NCI-H187 treated with DMSO at 0.1 percent for 48 hours (cell line): ENCODE results near the gene MTOR.
A peak's percentile ranks its signal among the peaks of the same experiment; 100 is the strongest.
"Not testable (repeated sequence)": the region's sequence is repeated elsewhere in the genome, so short reads cannot be mapped to it uniquely, and the experiment has no call there.

Experiments
- DNase-seq: peaks from one replicate; lab custom pipeline; 2025; lab: John Stamatoyannopoulos, UW

The MTOR gene

GRCh38 chr1:11262171-11263049 lies at the start of gene MTOR:
MTOR (minus strand) TSS chr1:11262551; CDS start chr1:11259409, 3,142 bp downstream.
- peak; percentile 98 for DNase-seq

GRCh38 chr1:11309385-11309784 lies 47.0 kb upstream of the MTOR start:
- DNase-seq: no peak

DNA sequence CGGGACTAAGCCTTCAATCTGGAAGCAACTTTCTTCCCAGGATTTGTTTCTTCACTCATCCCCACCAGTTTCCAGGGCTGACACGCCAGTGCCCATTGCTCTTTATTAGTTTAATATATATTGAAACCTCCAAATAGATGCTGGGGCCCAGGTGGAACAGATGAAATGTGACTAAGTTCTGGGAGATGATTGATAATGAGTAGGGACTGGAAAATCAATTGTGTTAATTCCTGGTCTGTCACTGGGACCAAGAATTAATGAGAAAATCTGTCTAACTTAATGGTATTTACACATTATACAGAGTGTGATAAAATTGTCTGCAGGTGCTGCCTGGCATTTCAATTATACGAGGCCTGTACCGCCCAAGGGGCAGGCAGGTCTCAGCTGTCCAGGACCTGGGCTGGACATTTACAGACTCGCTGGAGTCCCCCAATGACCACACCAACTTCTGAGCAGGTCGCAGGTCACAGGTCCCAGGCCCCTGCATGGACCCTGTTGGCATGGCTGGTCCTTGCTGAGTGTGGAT lies 46.4 kb upstream of the MTOR start:
- DNase-seq: no peak

GRCh38 chr1:11307852-11308251 lies 45.5 kb upstream of the MTOR start:
- no peak for DNase-seq

- DNase-seq: not testable (repeated sequence)
These were observed 43.2 kb upstream of the MTOR start for GRCh38 chr1:11305516-11305915.

GRCh38 chr1:11302366-11302765 lies 40.0 kb upstream of the MTOR start:
- DNase-seq: no peak

- DNase-seq: no peak
These were observed 39.2 kb upstream of the MTOR start for GRCh38 chr1:11301601-11302000.

GRCh38 chr1:11299225-11299574 lies 36.8 kb upstream of the MTOR start:
- DNase-seq: no peak

DNA sequence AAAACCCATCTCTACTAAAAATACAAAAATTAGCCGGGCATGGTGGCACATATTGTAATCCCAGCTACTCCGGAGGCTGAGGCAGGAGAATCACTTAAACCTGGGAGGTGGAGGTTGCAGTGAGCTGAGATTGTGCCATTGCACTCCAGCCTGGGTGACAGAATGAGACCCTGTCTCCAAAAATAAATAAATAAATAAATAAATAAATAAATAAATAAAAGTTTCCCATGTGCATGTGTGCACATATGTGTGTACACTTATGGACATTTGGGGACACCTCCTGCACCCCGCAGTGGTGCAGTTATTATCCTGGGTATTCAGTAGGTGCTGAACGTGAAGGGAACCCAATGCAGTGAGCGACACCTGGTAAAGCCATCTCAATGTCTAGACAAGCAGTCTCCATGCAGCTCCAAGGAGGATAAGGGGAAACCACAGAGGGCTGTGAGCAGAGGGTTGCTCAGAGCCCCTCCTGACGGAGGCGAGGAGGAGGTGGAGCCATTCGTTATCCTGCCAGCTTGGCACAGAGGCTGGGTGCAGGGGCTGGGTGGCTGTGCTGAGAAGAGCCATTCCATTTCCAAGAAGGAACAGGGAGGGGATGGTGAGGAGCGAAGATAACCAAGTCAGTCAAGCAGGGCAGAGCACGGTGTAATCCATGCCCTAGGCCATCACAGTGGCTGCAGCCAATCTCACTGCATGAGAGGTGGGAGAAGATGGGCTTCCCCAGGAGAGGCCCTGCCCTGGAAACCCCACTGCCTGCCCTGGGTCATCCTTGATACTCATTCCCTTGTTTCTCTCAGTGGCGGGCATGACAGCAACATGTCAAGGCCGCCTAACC lies 36.3 kb upstream of the MTOR start:
- no peak for DNase-seq

GRCh38 chr1:11297774-11298173 lies 35.4 kb upstream of the MTOR start:
- DNase-seq: not testable (repeated sequence)

DNA sequence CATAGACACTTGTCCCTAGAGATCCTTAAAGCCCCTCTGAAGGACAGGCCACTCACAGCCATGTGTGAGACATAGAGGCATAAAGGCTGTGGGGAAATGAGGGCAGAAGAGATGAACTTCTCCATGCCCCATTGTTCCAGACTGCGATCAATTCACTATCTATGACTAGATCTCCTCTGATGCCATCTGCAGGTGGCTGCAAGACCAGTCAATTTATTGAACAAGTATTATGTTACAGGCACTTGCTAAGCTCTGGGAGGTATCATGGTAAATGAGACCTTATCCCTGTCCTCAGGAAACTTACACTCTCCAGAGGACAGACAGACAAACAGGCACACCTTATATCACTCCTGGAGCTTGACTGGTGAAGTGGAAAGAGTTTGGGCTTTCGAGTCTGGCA lies 33.6 kb upstream of the MTOR start:
- no peak for DNase-seq

DNA sequence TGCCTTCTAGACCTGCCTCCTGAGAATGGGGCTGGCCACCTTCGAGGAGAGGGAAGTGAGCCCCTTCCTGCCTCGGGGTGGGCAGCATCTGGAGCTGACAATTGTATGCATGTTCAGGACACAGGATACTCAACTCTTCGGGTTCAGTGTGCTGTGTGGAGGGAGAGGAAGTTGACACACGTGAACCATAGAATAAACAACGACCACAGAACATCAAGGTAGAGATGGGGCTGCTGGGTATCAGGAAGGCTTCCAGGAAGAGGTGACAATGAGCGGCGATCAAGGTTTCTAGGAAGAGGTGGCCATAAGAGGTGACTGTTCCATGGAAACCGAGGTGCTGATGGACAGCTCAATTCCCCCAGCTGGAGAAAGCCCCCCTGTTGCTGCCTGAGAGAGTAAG lies 32.6 kb upstream of the MTOR start:
- DNase-seq: no peak

GRCh38 chr1:11293856-11294255 lies 31.5 kb upstream of the MTOR start:
- DNase-seq: no peak

DNA sequence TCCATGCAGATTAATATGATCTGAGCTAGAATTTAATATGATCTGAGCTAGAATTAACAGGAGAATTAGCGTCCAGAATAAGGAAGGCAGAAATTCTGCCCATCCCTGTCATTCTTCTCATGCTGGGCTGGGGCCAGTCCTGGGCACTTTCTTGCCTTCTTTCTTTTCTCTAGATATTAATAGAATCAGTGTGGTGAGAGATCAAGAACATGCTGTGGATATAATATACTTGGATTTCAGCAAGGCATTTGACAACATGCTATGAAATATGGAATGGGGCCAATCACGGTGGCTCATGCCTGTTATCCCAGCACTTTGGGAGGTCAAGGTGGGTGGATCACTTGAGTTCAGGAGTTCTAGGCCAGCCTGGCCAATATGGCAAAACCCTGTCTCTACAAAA lies 28.7 kb upstream of the MTOR start:
- DNase-seq: no peak

GRCh38 chr1:11289064-11289463 lies 26.7 kb upstream of the MTOR start:
- no peak for DNase-seq

DNA sequence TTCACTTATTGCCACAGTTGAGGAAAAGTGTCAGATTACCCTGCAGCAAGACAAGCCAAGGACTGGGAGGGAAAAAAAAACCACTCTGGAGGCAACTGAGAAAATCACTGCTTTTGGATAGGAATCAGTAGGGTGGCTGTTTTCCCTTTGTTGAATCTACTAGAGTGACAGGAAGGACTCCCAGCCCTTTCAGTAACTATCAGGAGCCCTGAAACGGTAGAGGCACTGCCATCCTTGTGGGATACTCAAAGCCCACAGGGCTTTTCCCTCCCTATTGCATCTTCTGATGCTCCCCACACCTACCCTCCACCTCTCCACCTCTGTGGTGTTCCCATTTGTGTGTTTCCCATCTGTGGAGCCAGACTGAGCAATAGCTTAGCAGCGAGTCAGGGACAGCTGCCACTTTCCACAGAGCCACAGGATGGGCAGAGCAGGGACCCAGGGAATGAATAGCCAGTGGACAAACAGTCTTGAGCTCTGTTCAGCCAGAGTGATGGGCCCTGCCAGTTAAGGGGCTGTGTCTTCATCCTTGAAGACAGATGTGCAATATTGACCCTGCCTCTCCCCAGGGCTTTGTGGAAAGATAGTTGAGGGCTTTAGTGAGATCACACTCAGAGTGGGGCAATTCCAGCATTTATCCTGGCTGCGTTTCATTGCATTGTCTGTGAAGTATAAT lies 24.5 kb upstream of the MTOR start:
- no peak for DNase-seq

- DNase-seq: no peak
These were observed 23.8 kb upstream of the MTOR start for GRCh38 chr1:11285883-11286734.

DNA sequence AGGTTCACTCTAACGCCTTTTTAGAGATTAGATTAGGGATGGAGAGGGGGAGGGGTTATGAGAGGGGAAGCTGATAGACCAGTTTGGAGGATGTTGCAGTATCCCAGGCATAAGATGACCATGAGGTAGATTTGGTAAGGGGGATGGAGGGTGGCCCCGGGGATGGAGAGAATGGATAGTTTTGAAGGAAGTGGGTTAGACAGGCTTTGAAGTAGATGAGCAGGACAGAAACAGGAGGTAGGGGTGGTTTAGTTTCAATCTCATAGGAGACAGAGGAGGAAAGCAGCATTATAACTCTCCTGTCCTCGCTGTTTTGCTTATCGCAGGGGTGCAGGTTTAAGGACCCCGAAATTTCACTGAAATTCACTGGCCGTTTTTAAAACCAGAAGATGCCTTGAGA lies 22.4 kb upstream of the MTOR start:
- no peak for DNase-seq

DNA sequence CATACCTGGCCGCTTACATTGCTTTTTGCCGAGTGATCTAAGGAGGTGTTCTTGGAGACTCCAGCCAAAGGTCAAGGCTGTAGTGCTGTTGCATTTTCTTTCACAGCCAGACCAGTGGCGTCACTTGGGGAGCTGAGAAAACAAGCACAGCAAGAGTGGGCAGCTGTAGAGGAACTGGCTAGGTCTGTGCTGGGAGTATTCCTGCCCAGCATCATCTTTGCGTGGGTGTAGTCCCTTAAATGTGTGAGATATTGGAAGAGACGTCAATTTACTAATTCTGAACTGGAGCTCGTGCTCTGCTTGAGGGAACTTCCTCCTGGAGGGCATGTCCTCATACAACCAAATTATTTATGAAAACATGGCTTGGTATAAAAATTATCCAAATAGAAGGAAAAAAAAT lies 20.8 kb upstream of the MTOR start:
- no peak for DNase-seq

DNA sequence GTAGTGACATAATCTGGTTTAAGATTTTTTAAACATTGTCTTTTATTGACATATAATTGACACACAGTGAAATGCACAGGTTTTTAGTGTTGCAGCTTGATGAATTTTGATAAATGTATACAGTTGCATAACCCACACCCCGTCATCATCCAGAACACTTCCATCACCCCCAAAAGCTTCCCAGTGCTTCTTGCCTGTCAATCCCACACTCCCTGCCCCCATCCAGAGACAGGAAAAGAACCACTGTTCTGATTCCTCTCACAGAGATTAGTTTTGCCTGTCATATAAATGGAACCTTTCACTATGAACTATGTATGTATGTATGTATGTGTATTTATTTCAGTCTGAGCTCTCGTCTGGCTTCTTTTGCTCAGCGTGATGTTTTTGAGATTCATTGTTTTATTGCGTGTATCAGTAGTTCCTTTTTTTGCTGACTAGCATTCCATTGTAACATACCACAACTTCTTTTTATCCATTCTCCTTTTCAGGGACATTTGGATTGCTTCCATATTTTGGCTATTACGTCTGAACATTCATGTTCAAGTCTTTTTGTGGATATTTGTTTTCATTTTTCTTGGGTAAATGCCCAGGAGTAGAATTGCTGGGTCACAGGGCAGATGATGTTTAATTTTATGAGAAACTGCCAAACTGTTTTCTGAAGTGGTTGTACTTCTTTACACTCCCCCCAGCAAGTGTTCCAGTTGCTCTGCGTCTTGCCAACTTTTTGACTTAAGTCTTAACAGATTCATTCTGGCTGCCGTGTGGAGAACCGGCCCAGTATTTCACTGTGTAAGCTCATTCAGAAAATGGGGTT lies 19.4 kb upstream of the MTOR start:
- DNase-seq: no peak
